H1 (cell line): ENCODE measurements around the gene ARHGEF11. TPM values are rescaled to one million over a fixed set of nuclear protein-coding genes. Genes with fewer than 3 reads are reported as not detected.

Experiments
- CTCF ChIA-PET: fragments of 300-600 bp; sonication (Branson Sonifier 250); formaldehyde crosslinking; loops from one replicate; lab custom pipeline; 2021; ENCODE audit not compliant: partially characterized antibody; lab: Charles Lee
- POLR2A ChIA-PET: fragments of 300-600 bp; sonication (Branson Sonifier 250); formaldehyde crosslinking; loops from one replicate; lab custom pipeline; 2021; ENCODE audit warnings: inconsistent platforms; ENCODE audit not compliant: partially characterized antibody; lab: Charles Lee
- DNase-seq, 2 experiments: peaks; one replicate each; pipeline versions ENCODE4 v3.0.0 to v3.0.0-alpha.2; 2010 to 2022; ENCODE audit warnings: low spot score in 2 of 2, low read depth in 1 of 2, mixed read lengths in 1 of 2
- FAIRE-seq: peaks from 2 replicates; lab custom pipeline; 2011; peaks lifted over from hg19 to GRCh38; lab: Jason Lieb, UNC
- H2AFZ ChIP-seq: 2 replicates; pipeline ENCODE4 v1.8.1; 2012; ENCODE audit warnings: low read length, inconsistent platforms
- H2AK5ac ChIP-seq: 2 replicates; pipeline ENCODE4 v1.6.1; 2013; ENCODE audit warnings: low read depth, low read length
- H2BK120ac ChIP-seq: replicated peaks from 2 replicates; pipeline ENCODE3; 2013; ENCODE audit warnings: low read depth, low read length, inconsistent platforms
- H2BK12ac ChIP-seq: 2 replicates; pipeline ENCODE4 v1.6.1; 2013; ENCODE audit warnings: low read depth, low read length
- H2BK15ac ChIP-seq: 2 replicates; pipeline ENCODE4 v1.6.1; 2013; ENCODE audit warnings: low read length
- H2BK20ac ChIP-seq: 2 replicates; pipeline ENCODE4 v1.6.1; 2013; ENCODE audit warnings: low read length
- H2BK5ac ChIP-seq: 2 replicates; pipeline ENCODE4 v1.6.1; 2013; ENCODE audit warnings: low read depth, low read length
- H3K14ac ChIP-seq: 2 replicates; pipeline ENCODE4 v1.6.1; 2013; ENCODE audit warnings: inconsistent platforms; ENCODE audit not compliant: insufficient read length
- H3K18ac ChIP-seq: 2 replicates; pipeline ENCODE4 v1.6.1; 2013; ENCODE audit warnings: low read length; ENCODE audit errors: extremely low read depth
- H3K23ac ChIP-seq: 2 replicates; pipeline ENCODE4 v1.6.1; 2013; ENCODE audit warnings: inconsistent platforms; ENCODE audit not compliant: insufficient read length
- H3K23me2 ChIP-seq: 2 replicates; pipeline ENCODE4 v1.6.1; 2013; ENCODE audit warnings: low read depth, low read length
- H3K27ac ChIP-seq: 2 replicates; pipeline ENCODE4 v1.6.1; 2011; ENCODE audit warnings: low read depth, low read length, inconsistent platforms
- H3K27me3 ChIP-seq, 4 experiments: replicated peaks in 1 of 4; 1 replicate in 1 of 4; 2 replicates in 3 of 4; pipeline versions ENCODE4 v1.6.1 to v1.8.1; 2011 to 2013; ENCODE audit warnings: low read length in 3 of 4, mild to moderate bottlenecking in 3 of 4, inconsistent platforms in 2 of 4, mixed read lengths in 2 of 4, moderate library complexity in 1 of 4; ENCODE audit not compliant: control insufficient read depth in 3 of 4, insufficient read depth in 3 of 4; ENCODE audit errors: extremely low read depth in 1 of 4
- H3K36me3 ChIP-seq, 4 experiments: 2 replicates each; pipeline versions ENCODE4 v1.6.1 to v1.8.1; 2011 to 2013; ENCODE audit warnings: mild to moderate bottlenecking in 4 of 4, low read length in 3 of 4, moderate library complexity in 2 of 4, control low read depth in 1 of 4, inconsistent platforms in 1 of 4; ENCODE audit not compliant: insufficient read depth in 4 of 4, control insufficient read depth in 2 of 4
- H3K4ac ChIP-seq: replicated peaks from 2 replicates; pipeline ENCODE3; 2013; ENCODE audit warnings: low read length, low read depth, mixed read lengths, inconsistent platforms; ENCODE audit not compliant: insufficient read length
- H3K4me1 ChIP-seq, 4 experiments: replicated peaks in 1 of 4; 1 replicate in 1 of 4; 2 replicates in 3 of 4; pipeline versions ENCODE4 v1.6.1 to v1.8.1; 2011 to 2013; ENCODE audit warnings: low read length in 3 of 4, inconsistent platforms in 2 of 4, mixed read lengths in 1 of 4; ENCODE audit not compliant: insufficient read depth in 4 of 4, control insufficient read depth in 3 of 4
- H3K4me2 ChIP-seq, 2 experiments: 2 replicates each; pipeline versions ENCODE4 v1.6.1 to v1.8.1; 2011 to 2013; ENCODE audit warnings: low read depth in 2 of 2, low read length in 2 of 2, control low read depth in 1 of 2, inconsistent platforms in 1 of 2, mild to moderate bottlenecking in 1 of 2; ENCODE audit not compliant: insufficient read depth in 1 of 2
- H3K4me3 ChIP-seq, 4 experiments: fragments of 200-600, 300-600 bp in 1 of 4; sonication (generic), shearing (Covaris generic), sonication (Bioruptor Twin) in 1 of 4; 2 replicates each; pipeline versions ENCODE4 v1.5.1 to v1.8.1; 2011 to 2016; ENCODE audit warnings: low read length in 4 of 4, low read depth in 3 of 4, control low read depth in 2 of 4, inconsistent platforms in 2 of 4, mild to moderate bottlenecking in 2 of 4, mixed read lengths in 1 of 4, moderate library complexity in 1 of 4; ENCODE audit not compliant: insufficient read depth in 2 of 4; ENCODE audit errors: extremely low read depth in 1 of 4
- H3K56ac ChIP-seq: replicated peaks from 2 replicates; pipeline ENCODE3; 2013; ENCODE audit warnings: low read depth, mild to moderate bottlenecking, mixed read lengths, low read length, inconsistent platforms; ENCODE audit not compliant: insufficient read length
- H3K79me1 ChIP-seq: 2 replicates; pipeline ENCODE4 v1.6.1; 2013; ENCODE audit warnings: low read depth, low read length, control low read depth
- H3K79me2 ChIP-seq, 2 experiments: 2 replicates each; pipeline versions ENCODE4 v1.6.1 to v1.8.1; 2012 to 2013; ENCODE audit warnings: low read length in 2 of 2, mild to moderate bottlenecking in 2 of 2, inconsistent platforms in 1 of 2; ENCODE audit not compliant: insufficient read depth in 2 of 2, control insufficient read depth in 1 of 2
- H3K9ac ChIP-seq, 4 experiments: replicated peaks in 1 of 4; 1 replicate in 1 of 4; 2 replicates in 3 of 4; pipeline versions ENCODE4 v1.6.1 to v1.8.1; 2011 to 2013; ENCODE audit warnings: low read depth in 3 of 4, low read length in 3 of 4, control low read depth in 2 of 4, mild to moderate bottlenecking in 2 of 4, moderate library complexity in 2 of 4, inconsistent platforms in 1 of 4; ENCODE audit errors: extremely low read depth in 1 of 4
- H3K9me3 ChIP-seq, 2 experiments: 2 replicates each; pipeline versions ENCODE4 v1.6.1 to v1.8.1; 2012 to 2013; ENCODE audit warnings: mild to moderate bottlenecking in 2 of 2, moderate library complexity in 2 of 2, control low read depth in 1 of 2, inconsistent platforms in 1 of 2, low read depth in 1 of 2, low read length in 1 of 2, mixed read lengths in 1 of 2; ENCODE audit not compliant: insufficient read depth in 2 of 2
- H4K20me1 ChIP-seq, 2 experiments: replicated peaks in 1 of 2; 2 replicates each; pipeline versions ENCODE3 to v1.8.1; 2011 to 2013; ENCODE audit warnings: inconsistent platforms in 2 of 2, low read length in 2 of 2, mild to moderate bottlenecking in 1 of 2; ENCODE audit not compliant: insufficient read depth in 2 of 2, control insufficient read depth in 1 of 2
- H4K5ac ChIP-seq: 2 replicates; pipeline ENCODE4 v1.6.1; 2013; ENCODE audit warnings: low read length, low read depth, mixed read lengths, inconsistent platforms; ENCODE audit not compliant: insufficient read length
- H4K8ac ChIP-seq: 2 replicates; pipeline ENCODE4 v1.8.0; 2013; ENCODE audit warnings: mild to moderate bottlenecking, moderate library complexity, low read length, inconsistent platforms; ENCODE audit not compliant: insufficient read depth; ENCODE audit errors: extremely low read depth
- H4K91ac ChIP-seq: replicated peaks from 2 replicates; pipeline ENCODE3; 2013; ENCODE audit warnings: low read length, mixed read lengths, inconsistent platforms; ENCODE audit not compliant: insufficient read length
- BCL11A ChIP-seq, 2 experiments: IDR thresholded peaks; one replicate each; pipeline ENCODE4 v1.6.1; 2011; ENCODE audit warnings: low read depth in 2 of 2, low read length in 2 of 2, mild to moderate bottlenecking in 2 of 2
- CHD2 ChIP-seq: IDR thresholded peaks from 2 replicates; pipeline ENCODE4 v1.6.1; 2012; ENCODE audit warnings: low read length, improper control_type of control experiment
- CREB1 ChIP-seq: IDR thresholded peaks from 2 replicates; pipeline ENCODE4 v1.6.1; 2012; ENCODE audit warnings: inconsistent platforms
- KDM5A ChIP-seq: fragments of 200-600 bp; IDR thresholded peaks from 2 replicates; pipeline ENCODE4 v1.7.1; 2012; ENCODE audit warnings: mild to moderate bottlenecking, low read length, inconsistent platforms, mixed read lengths
- POU5F1 ChIP-seq: IDR thresholded peaks from 2 replicates; pipeline ENCODE4 v1.6.1; 2011; ENCODE audit warnings: low read depth, mild to moderate bottlenecking, low read length, moderate library complexity
- RBBP5 ChIP-seq: IDR thresholded peaks from 2 replicates; pipeline ENCODE4 v1.7.1; 2012; ENCODE audit warnings: low read depth, mild to moderate bottlenecking, inconsistent platforms, low read length, moderate library complexity, borderline replicate concordance
- SIX5 ChIP-seq: IDR thresholded peaks from 2 replicates; pipeline ENCODE4 v1.6.1; 2011; ENCODE audit warnings: mild to moderate bottlenecking, low read depth, low read length
- SRF ChIP-seq: IDR thresholded peaks from 2 replicates; pipeline ENCODE4 v1.6.1; 2011; ENCODE audit warnings: mild to moderate bottlenecking, low read depth, low read length, moderate library complexity
- WGBS, 2 experiments: shearing (Covaris generic) in 1 of 2; methylation state at CpG; one replicate each; pipeline versions ENCODE4 v1.1.6 to v1.1.7; 2013 to 2015; ENCODE audit warnings: low lambda C conversion rate in 2 of 2, mixed read lengths in 2 of 2, inconsistent platforms in 1 of 2, low coverage in 1 of 2, missing lambda C conversion rate in 1 of 2; ENCODE audit not compliant: insufficient replicate concordance in 2 of 2, insufficient coverage in 1 of 2, insufficient read length in 1 of 2; ENCODE audit errors: extremely low coverage in 1 of 2, missing lambda C conversion rate in 1 of 2; 5-methylcytosine and 5-hydroxymethylcytosine counted together
- polyA plus RNA-seq, 7 experiments: library from polyadenylated mRNA; depleted of rRNA in 3 of 7; stranded (reverse) in 5 of 7; unstranded in 2 of 7; fragments of >200 nt in 5 of 7; fragments of 200-250 nt in 2 of 7; gene quantifications; 1 replicate in 5 of 7; 2 replicates in 1 of 7; 4 replicates in 1 of 7; pipeline versions ENCODE4 v1.2.1 to v1.2.3, GENCODE V29; 2011 to 2013; ENCODE audit warnings: missing spikeins in 2 of 7, mixed read lengths in 2 of 7
- total RNA-seq: library from RNA; stranded (reverse); fragmentation: NEBNext Ultra II Directional; extraction: Animal tissue kit (Norgen Biotek cat#: 25700); gene quantifications from 2 replicates; pipeline ENCODE4 v1.2.1, GENCODE V29; 2021
- TF ChIP-seq, protein P1 (sequence below): IDR thresholded peaks from 2 replicates; pipeline ENCODE4 v1.6.1; 2012; ENCODE audit warnings: inconsistent platforms
- TF ChIP-seq, protein P2 (sequence below): IDR thresholded peaks from 2 replicates; pipeline ENCODE4 v1.6.1; 2012; ENCODE audit warnings: low read length, inconsistent platforms

ARHGEF11 gene
- total and polyA plus RNA-seq, 2 of the 8 experiments (the other 6 are each of a cell fraction or from before 2014, with no cell fraction given) = 19.9 to 33.1 TPM

DNA sequence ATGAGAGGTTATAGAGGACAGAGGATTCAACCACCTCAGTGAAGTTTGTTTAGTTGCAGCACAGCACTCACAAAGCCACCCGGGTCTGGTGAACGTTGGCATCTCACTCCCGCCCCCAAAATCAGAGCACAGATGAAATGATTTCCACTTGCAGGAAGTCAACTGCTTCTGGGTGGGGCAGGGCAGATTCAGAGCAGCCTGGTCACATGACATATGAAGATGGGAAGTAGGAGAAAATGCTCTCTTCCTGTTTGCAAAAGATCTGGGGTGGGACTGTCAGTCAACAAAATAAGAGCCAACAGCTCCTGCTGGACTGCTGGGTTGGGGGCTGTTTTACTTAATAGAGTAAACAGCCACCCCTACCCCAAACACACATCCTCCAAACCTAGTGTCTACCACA is 81.9 kb downstream of the ARHGEF11 start:
- Histone ChIP-seq H4K20me1 (no peaks in the 10 kb centered on the region), H2BK20ac (no peak overlapping the region)
- TF ChIP-seq, protein P1, sequence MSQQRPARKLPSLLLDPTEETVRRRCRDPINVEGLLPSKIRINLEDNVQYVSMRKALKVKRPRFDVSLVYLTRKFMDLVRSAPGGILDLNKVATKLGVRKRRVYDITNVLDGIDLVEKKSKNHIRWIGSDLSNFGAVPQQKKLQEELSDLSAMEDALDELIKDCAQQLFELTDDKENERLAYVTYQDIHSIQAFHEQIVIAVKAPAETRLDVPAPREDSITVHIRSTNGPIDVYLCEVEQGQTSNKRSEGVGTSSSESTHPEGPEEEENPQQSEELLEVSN = no peak
- no peak for TF ChIP-seq KDM5A
- TF ChIP-seq POU5F1 = no peak
- TF ChIP-seq RBBP5 = no peak
- TF ChIP-seq CHD2 = no peak
- TF ChIP-seq CREB1 = no peak
- TF ChIP-seq SRF = no peak
- TF ChIP-seq BCL11A (IDR thresholded peaks at IDR 0.05; ENCODE audit: low read depth in 2 of 2, low read length in 2 of 2) = no peak
- TF ChIP-seq, protein P2, sequence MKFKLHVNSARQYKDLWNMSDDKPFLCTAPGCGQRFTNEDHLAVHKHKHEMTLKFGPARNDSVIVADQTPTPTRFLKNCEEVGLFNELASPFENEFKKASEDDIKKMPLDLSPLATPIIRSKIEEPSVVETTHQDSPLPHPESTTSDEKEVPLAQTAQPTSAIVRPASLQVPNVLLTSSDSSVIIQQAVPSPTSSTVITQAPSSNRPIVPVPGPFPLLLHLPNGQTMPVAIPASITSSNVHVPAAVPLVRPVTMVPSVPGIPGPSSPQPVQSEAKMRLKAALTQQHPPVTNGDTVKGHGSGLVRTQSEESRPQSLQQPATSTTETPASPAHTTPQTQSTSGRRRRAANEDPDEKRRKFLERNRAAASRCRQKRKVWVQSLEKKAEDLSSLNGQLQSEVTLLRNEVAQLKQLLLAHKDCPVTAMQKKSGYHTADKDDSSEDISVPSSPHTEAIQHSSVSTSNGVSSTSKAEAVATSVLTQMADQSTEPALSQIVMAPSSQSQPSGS = no peak
- no peak for TF ChIP-seq SIX5
- TF ChIP-seq, all 59 proteins: peak for 0
- POLR2A ChIA-PET = no interaction called here
- Histone ChIP-seq H2BK15ac (no peak overlapping the region), H3K27me3 (no peaks in the 10 kb centered on the region), H4K91ac (no peak overlapping the region), H3K9me3 (no peaks in the 10 kb centered on the region), H3K4me3 (no peak overlapping the region), H3K4ac (no peak overlapping the region), H3K23ac (no peak overlapping the region), H3K9ac (no peak overlapping the region), H3K27ac (no peak overlapping the region), H3K14ac (no peak overlapping the region), H2BK12ac (no peak overlapping the region), H2AFZ (no peak overlapping the region), H3K36me3 (peaks cover 14 to 55% (median 36%) of the 10 kb centered on the region in 4 experiments; a peak in 7 of 8 replicates), H4K5ac (no peak overlapping the region), H3K79me2 (no peaks in the 10 kb centered on the region), H3K56ac (no peak overlapping the region), H3K79me1 (no peaks in the 10 kb centered on the region), H2BK5ac (no peak overlapping the region), H3K4me1 (no peaks in the 10 kb centered on the region), H2AK5ac (no peak overlapping the region), H3K18ac (no peak overlapping the region), H3K4me2 (no peak overlapping the region), H2BK120ac (no peak overlapping the region), H4K8ac (no peak overlapping the region; the same call in 1 of the 2 replicates), H3K23me2 (no peaks in the 10 kb centered on the region)
- 100% methylated on average over 3 of the region's 3 CpGs; no CpG with 5 or more reads in 1 of the 2 experiments for WGBS, 2 experiments
- DNase-seq = no peak
- CTCF ChIA-PET = interaction anchor here (0.6 to 2.1 kb wide), 5 partner anchors 35 to 126 kb away, joined by 3 to 6 read pairs (median 4); no protein-coding TSS in a partner anchor
- no peak for FAIRE-seq
